ENCODE measurements around the gene PPFIBP2.

DNA sequence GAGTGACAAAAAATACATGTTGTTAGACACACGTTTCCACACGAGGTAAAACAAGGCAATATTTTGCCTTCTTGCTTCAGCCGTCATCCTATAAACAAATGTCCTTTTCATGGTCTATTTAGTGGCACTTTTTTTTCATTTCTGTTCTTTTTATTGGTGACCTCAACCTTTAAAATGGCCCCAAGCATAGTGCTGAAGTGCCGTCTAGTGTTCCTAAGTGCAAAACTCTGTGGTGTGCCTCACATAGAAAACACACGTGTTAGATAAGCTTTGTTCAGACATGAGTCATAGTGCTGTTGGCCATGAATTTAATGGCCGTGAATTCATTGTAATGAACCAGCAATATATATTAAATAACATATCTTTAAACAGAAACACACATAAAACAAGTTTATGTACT lies 176.8 kb downstream of the PPFIBP2 start:
- TF ChIP-seq, protein P1, sequence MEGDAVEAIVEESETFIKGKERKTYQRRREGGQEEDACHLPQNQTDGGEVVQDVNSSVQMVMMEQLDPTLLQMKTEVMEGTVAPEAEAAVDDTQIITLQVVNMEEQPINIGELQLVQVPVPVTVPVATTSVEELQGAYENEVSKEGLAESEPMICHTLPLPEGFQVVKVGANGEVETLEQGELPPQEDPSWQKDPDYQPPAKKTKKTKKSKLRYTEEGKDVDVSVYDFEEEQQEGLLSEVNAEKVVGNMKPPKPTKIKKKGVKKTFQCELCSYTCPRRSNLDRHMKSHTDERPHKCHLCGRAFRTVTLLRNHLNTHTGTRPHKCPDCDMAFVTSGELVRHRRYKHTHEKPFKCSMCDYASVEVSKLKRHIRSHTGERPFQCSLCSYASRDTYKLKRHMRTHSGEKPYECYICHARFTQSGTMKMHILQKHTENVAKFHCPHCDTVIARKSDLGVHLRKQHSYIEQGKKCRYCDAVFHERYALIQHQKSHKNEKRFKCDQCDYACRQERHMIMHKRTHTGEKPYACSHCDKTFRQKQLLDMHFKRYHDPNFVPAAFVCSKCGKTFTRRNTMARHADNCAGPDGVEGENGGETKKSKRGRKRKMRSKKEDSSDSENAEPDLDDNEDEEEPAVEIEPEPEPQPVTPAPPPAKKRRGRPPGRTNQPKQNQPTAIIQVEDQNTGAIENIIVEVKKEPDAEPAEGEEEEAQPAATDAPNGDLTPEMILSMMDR (conservative IDR thresholded peaks at IDR 0.05): no peak
- TF ChIP-seq EZH2 (IDR thresholded peaks at IDR 0.05; ENCODE audit: low read depth): no peak
